NCI-H524 (cell line): ENCODE measurements around the gene LRMDA.

Source experiments
- DNase-seq, 2 experiments: peaks; one replicate each; lab custom pipeline; 2025; lab: John Stamatoyannopoulos, UW

Gene LRMDA

DNA sequence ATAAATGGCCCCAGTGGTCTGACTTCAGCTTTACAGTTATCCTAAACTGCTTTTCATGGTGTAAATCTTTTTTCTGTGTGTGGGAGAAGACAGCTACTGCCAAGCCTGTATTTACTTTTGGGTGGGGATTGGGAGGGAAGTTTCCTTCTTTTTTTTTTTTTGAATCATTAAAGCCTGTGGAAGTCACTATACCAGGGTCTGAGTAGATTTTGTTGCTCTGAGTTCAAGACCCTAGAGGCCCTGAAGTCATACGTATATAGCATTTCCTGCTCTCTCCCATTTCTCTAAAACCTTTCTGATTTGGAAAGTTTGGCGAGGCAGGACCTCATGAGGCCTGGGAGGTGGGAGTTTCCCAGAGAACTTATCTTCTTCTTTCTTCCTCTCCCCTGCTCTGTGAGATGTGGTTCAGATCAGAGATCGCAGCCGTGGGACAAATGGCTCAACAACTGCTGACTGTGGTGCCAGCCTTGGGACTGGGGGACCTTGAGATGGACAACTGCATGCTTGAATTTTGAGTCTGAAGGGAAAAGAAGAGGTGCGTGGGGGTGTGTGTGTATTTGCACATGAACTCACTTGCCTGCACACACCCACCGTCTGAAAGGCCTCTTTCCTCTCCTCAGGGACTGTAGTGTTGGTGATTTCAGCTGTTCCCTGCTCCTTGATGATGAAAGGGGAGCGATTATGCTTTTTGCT, 18.1 kb downstream of the LRMDA start:
- DNase-seq = no peak

DNA sequence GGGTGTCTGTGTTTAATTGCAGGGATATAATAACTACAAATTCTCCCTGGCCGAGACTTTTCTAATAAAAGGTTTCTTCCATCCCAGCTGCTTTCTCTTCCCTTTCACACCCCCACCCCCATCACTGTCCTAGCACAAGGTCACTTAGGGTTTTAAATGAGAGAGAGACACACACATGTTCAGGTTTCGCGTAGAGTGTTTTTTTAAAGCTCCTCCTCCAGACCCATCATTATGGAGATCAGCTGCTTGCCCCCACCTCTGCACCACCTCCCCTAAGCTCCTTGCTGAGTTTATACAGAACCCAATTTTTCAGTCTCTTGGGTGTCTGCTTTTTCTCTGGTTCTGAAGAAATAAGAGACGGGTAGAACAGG, 18.6 kb downstream of the LRMDA start:
- DNase-seq = no peak

DNA sequence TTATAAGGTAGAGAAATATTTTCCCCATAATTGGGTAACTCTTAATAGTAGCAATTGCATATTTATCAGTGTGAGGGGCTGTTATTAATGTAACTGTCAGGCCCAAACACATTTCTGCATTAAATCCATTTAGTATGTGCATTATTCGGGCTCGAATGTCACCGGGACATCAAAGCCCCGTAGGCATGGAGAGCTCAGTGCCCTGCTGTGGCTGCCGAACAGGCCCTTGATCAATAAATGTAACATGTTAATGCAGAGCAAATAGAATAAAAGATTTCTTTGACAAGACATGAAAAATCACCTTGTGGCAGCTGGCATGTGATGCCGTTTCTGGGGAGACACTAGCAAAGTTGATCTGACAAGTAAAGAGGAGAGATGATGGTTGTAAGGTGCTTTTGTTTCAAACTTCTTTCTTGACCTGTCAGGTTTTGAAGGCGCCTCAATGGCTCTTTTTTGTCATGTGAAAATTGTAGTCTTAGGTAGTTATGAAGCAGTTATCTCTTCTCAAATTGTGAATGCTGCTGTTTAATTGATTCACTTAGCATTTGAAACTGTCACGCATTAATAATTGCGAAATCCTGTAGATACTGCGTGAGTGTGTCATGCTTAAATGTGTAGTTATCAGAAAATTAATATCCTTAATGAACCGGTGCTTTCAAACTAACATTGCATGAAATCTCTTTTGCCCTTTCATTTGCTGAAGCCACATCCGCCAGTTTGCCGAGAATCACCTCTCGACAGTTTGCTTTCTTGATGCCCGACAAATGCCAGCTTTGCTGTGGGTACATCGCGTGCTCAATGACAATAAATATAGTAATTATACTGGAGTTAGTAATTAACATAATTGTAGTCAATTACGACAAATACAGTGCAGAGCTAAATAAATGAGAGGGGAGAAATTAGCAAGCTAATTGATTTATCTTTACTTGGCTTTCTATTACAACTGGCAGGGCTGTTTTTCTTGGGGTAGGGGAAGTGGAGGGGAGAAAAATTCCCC, 19.5 kb downstream of the LRMDA start:
- DNase-seq = no peak

DNA sequence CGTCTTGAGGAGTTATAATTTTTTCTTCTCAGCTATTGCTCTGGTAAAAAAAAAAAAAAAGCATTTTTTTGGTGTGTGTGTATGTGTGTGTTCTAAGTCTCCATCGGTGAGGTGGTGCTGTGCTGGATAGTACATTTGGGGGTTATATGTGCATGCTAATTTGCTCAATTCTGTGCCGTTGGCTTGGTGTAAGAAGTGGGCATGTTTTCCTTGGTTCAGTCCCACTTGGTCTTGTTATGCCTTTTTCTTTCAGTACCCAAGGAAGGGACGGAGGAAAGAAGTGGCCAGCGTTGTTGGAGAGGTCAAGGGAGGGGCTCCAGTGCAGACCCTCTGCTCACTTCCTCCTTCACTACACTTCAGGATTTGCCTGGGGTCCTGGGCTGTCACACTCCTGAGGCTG, 20.4 kb downstream of the LRMDA start:
- DNase-seq = no peak

DNA sequence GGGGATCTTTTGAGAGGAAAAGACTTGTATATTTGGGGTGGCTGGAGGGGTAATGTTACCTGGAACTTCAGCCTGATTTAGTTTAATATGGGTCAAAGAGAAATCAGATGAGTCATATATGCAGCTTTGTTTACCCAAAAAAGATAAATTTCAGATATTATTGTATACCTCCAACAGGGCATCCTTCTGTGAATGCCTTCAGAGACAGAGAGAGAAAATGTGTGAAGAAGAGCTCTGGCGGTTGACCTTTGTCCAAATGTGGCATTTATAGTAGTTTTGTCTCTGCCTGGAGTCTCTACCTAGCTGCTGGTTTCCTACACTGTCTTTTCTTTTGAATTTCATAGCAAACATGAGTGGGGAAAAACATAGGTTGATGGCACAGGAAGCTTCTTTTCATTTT, 21.6 kb downstream of the LRMDA start:
- DNase-seq = no peak

DNA sequence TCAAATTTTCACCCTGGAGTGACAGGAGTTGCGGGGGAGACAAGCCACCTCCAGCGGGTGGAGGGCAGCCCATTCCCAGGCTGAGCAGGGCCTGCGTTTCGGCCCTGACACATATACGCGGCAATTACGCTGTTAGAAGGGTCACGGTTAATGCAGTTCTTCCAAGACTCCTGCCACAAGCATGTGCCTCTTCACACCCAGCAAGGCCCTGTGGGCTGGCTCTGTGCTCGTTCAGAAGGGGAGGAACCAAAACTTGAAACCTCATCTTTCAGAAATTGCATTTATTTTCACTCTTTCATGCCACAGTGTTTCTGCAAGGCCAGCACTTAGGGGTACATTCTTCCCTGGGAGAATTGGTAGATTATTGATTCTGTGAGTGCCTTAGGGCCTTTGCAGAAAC, 24.7 kb downstream of the LRMDA start:
- no peak for DNase-seq

DNA sequence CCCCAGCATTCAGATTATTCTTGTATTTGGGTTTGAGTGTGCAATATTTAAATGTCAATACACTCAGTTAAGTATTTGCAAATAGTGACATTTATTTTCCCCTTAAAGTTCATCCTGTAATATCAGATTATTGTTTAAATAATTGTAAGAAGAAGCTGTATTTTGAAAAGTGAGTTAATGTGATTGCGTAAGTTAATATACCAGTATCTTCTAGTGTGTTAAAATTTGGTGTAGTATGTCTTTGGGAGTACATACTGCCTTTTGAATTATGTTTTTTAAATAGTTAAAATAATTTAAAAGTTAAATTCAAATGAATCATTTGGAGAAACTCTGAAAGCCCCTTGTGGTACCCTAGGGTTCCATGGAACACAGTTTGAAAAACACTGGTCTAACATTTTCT, 28.6 kb downstream of the LRMDA start:
- no peak for DNase-seq

DNA sequence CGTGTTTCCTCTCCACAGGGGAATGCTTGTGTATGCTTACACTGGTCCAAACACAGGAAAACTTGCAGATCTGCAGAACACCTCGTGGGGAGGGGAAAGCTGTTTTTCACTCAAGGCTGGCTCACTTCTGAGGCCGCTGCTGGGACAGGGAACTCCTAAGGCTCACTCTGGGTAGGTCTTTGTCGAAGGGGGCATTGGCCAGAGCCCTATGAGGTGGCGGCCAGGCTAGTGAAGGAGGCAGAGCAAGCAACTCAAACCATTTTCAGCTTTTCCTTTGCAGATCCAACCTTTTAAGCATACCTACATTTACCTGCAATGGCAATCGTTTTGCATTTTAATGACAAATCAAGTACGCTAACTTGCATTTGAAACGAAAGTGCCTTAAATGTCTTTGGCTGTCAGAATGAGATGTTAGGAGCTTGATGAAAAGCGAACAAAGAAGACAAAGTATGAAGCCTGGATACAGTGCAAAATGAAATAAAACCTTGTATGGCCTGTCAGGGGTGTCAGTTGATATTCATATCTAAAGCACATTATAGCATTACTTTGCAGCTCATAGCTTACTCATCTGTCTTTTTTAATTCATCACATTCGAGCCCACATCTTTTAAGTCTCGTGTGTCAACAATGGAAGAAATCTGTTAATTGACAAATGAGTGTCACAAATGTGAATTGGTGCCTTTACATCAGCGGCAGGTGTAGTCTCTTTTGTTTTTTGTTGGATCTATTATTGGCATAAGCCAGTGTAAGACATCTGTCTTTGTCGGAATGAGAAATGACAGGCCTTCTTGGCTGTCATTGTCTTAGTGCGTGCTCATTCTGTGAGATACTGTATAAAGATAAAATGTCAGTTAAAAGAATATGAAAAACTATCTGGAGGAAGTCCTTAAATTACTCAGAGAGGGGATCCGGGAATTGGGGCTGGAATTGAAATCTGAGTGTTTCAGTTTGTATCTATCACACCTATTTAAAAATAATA, 30.5 kb downstream of the LRMDA start:
- DNase-seq = no peak

DNA sequence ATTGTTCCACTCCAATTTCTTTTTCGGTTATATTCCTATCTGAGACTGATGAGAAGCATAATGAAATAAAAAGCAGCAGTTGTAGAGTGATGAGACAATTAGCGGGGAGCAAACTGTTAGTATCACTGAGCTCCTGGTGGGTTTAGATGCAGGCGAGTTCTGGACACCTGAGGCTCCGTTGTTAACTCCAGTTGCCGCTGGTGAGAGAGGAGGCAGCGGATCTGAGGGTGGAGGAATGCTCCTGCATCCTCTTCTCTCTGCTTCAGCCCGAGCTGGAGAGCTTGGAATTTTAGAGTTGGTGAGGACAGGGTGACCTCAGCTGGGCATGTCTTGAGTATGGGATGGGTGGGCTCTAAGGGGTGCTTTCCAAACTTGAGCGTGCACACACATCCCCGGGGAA, 31.4 kb downstream of the LRMDA start:
- no peak for DNase-seq

DNA sequence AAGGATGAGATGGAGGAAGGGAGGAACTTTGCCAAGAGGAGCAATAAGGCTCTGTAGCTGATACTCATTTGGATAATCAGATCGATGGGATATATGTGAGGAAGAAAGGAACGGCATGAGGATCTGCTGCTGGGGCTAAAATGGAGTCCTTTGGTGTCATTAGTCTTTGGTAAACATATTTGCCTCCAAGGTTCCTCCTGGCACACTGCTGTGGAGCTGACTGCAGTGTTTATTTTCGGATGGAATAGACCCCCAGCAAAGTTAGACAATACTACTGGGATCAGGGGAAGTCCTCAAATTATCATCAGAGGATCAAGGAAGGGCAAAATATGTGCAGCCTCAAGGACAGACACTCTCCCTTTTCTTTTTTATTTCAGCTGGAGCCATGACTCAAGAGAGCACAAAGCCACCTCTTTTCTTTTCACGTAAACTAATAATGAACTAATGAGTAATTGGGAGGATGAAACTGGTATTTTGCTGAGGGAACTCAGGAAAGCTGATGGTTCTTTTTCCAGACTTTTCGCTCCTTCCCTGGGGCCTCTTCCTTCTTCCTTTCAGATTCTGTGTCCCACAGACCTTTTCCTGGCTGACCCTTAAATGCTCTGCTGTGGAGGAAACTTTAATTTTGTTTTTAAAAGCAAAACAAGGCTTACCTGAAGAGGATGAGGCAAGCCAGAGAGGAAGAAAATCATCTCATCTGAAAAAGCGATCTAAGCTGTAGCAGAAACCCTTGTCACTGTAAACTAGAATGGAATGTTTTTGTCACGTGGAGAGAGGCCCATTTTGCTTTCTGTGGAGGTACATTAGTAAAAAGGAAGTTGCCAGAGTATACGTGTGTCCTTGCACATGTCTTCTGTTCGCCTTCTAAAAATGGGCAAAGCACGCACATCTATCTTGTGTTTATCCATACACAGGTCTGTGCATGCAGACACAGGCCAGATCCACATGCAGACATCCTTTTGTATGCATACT, 33.3 kb downstream of the LRMDA start:
- DNase-seq = no peak

DNA sequence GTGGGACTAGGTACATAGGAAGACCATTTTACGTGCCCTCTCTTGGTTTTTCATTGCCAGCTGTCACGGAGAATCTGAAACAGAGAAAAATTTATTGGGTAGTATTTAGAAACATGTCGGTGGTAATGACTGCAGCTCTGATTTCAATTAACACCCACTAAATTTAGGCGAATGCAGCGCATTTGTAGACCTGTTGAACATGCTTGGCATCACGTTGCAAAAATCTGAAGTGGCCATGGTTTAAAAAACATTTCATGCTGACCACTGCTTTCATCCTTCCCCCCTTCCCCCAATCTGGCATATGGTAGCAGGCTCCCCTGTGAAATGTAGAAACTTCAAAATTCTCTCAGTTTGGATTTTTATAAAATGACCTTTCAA, 34.0 kb downstream of the LRMDA start:
- DNase-seq = no peak

DNA sequence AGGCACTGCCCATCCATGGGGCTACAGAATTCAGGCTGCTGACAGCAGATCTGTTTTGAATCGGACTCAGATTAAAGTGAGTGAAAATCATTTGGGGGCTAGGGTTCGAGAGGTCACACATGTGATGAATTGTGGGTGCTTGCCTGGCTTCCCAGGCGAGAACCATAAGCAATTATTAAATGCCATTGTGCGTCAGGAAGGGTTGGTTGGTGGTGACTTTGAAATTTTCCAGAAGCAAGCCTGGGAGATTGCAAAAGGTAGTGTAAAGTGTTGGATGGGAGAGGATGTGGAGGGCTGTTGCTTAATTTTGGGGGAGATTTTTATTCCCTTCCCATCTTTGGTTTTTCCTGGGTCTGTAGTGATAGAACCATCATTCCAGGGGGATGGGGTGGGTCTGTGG, 34.6 kb downstream of the LRMDA start:
- no peak for DNase-seq

DNA sequence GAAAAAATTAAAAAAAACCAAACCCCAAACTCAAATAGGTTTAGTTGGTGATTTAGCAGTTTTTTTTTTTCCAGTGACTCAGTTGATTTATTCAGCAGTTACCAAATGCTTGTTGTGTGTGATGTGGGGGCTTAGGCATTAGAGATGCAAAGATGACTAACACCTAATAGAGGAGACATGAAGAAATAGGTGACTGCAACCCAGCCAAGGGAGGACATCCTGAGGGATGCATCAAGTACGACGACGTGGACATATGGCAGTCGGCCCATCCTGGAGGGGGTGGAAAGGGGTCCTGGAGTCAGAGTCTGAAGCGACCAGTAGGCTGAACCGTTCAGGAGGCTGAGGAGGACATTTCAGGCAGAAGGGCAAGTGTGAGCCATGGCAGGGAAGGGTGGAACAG, 35.5 kb downstream of the LRMDA start:
- DNase-seq = no peak

DNA sequence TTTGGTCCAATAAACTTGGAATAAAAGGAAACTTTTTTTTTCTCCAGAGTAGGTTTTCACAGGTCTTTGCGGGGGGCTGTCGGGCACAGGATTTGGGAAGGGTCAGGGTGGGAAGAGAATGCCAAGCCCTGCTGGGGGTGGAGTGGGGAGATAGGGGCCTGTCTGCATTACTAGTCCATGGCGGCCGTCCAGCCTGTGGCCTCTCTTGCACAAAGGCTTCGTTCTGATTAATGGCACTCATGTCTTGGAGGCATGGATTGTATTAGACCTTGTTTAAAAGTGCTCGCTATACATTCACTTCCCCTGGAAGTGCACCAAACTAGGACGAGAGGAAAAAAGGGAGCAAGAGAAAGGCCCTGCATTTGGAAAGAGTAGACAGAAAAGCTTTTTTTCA, 37.2 kb downstream of the LRMDA start:
- DNase-seq = no peak

DNA sequence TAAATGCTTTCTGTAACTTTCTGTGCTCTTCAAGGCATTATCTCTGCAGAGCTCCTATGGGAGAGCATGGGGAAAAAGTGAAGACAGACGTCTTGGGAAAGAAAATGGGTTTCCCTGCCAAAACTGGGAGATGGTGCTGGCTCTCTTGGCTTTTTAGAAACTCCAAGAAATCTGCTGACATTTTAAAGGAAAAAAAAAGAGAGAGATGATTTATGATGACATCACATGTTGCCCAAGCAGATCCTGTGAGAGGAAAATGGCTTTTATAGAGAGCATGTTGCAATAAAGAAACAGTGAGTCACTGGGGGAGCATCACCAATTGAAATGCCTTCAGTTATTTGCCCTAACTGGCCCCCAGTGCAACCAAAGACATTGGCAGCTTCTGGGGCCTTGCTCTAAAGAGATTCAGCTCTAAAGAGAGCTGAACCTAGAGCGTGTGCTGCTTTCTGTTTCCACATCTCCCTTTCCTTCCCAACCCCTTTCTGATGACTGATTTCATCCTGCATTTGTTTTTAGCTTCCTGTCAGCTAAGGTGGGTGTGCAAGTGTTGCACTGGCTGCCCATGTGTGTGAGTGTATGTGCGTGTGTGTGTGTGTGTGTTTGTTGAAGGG, 37.7 kb downstream of the LRMDA start:
- no peak for DNase-seq

DNA sequence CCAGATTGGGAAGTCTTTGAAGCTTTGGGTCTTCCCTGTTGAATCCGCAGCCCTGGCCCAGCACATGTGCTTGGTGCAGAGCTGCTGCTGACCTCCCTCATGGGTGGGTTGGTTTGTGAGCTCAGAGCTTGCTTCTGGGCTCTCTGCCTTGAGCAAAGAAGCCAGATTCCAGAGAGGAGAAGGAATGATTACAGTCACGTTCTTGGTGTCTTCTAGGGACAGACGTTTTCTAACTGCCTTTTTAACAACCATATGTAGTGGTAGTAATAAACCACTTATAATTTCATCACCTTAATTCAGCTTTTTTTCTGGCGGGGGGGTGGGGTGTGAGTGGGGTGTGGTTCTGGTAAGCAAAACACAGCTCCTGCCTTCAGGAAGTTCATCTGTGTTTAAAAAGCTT, 39.5 kb downstream of the LRMDA start:
- DNase-seq = no peak

DNA sequence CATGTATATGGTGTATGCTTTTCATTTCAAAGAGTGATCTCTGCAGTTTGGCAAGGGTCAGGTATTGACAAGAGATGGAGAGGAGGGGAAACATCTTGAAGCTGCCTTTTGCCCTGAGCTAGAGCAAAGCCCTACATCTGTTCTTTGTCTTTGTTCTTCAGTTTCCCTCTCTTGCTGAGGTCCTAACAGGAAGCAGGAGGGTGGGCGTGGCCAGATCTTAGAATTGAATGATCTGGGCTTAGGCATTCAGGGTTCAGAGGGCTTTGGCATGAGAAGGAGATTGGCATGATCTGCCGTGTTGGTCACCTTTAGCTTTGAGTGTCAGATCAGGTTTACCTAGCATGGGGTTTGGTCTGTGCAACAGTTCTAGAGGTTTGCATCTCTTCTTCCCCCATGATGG, 41.3 kb downstream of the LRMDA start:
- no peak for DNase-seq

DNA sequence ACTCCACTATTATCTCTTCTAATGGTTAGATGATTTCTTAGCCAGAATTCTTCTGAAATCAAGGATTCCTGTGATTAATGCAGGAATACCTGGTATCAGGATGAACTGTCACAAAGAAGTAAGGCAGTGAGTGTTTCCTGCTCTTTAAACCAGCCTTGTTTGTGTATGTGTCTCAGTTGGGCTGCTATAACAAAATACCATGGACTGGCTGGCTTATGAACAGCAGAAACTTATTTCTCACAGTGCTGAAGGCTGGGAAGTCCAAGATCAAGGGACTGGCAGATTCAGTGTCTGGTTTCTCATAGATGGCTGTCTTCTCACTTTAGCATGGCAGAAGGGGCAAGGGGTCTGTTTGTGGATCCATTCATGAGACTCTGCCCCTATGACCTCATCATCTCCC, 42.7 kb downstream of the LRMDA start:
- DNase-seq = no peak

DNA sequence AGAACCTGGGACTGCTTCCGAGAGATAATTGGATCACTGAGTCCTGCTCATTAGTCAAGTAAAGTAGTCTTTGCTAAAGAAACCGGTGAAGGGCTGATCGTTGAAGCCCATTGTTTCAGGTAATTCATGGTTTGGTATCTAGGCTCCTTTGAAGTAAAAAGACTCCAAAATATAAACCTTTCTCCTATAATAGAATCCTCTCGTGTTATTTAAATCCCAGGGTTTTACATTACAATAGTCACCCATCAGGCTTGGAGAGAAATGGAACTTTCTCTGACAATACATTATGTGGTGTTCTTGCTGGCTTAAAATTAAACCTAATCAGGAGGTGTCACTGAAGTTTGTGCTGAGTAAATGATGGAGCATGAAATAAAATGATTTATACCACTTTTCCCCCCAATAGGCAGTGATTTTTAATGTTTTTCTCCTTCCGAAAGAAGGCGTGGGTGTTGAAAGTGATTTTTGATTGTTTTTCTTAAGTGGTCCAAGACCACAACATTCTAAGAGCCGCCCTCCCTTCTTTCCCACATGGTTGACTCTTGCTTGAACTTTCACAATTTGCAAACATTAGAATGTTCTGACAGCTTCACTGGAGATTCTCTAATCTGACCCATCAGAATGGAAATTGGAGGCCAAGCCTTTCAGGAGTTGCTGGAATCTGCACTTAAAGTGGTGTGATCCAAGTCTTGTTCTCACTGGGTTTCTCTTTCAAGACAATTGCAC, 44.2 kb downstream of the LRMDA start:
- no peak for DNase-seq

DNA sequence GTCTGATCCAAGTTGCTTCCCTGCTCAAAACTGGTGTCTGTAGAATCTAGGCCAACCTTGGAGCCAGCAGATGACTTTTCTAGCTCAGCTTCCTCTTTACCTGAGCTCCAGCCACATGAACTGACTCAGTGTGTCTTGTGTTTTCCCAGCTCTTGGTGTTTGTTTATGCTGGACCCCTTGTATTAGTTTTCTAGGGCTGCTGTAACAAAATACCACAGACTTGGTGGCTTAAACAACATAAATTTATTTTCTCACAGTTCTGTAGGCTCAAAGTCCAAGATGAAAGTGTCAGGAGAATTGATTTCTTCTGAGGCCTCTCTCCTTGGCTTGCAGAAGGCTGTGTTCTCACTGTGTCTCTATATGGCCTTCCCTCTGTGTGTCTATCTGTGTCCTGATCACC, 45.1 kb downstream of the LRMDA start:
- DNase-seq = no peak
